ENCODE measurements around the gene SCARB2. TPM values are rescaled to one million over a fixed set of nuclear protein-coding genes. Genes with fewer than 3 reads are reported as not detected.

The SCARB2 gene
- polyA plus RNA-seq, 1 donor (not counting 4 experiments of a cell fraction or from before 2014, with no cell fraction given): 72.2 TPM

- no peak for TF ChIP-seq EZH2 (IDR thresholded peaks at IDR 0.05; ENCODE audit: low read length)
- Histone ChIP-seq H3K79me2 (ENCODE audit: control insufficient read depth, insufficient read depth, low read length) (peaks cover 30% of the 10 kb centered on the region), H2AFZ (ENCODE audit: control insufficient read depth, low read length) (no peak overlapping the region), H3K27ac (ENCODE audit: control insufficient read depth, insufficient read depth, low read length) (no peak overlapping the region), H3K4me2 (ENCODE audit: control insufficient read depth, extremely low read depth, insufficient read depth, low read depth, low read length) (no peak overlapping the region), H3K4me3 (ENCODE audit: control insufficient read depth in 2 of 3, extremely low read depth in 1 of 3, insufficient read depth in 2 of 3, low read depth in 1 of 3, low read length in 3 of 3) (no peak overlapping the region), H4K20me1 (ENCODE audit: control insufficient read depth, extremely low read depth, insufficient read depth, low read length) (no peaks in the 10 kb centered on the region), H3K9me3 (ENCODE audit: control insufficient read depth, low read depth, low read length) (no peaks in the 10 kb centered on the region), H3K4me1 (ENCODE audit: control insufficient read depth, extremely low read depth, insufficient read depth, low read length) (peaks cover 27% of the 10 kb centered on the region), H3K36me3 (ENCODE audit: control insufficient read depth in 2 of 2, extremely low read depth in 1 of 2, insufficient read depth in 2 of 2, low read length in 2 of 2) (peaks cover 8 to 9% of the 10 kb centered on the region in 2 experiments), H3K9ac (ENCODE audit: control insufficient read depth, extremely low read depth, insufficient read depth, low read length) (no peak overlapping the region), H3K9me1 (ENCODE audit: control insufficient read depth, extremely low read depth, insufficient read depth, low read length) (no peaks in the 10 kb centered on the region), H3K27me3 (ENCODE audit: control insufficient read depth, extremely low read depth, insufficient read depth, low read length) (no peaks in the 10 kb centered on the region)
- dilution Hi-C loops (cut with MboI; ENCODE audit: extremely low pct_ligation_motif_present, low sequenced_read_pairs): loop anchor here (25.0 kb wide), 1 partner anchor 314 kb away; no protein-coding TSS in a partner anchor
- no peak for DNase-seq (ENCODE audit: low read depth, low spot score)
- no peak for FAIRE-seq
Measured at GRCh38 chr4:76197971-76198410, 15.6 kb downstream of the SCARB2 start.

GRCh38 chr4:76197031-76197743 lies 16.4 kb downstream of the SCARB2 start:
- Histone ChIP-seq H3K4me1 (ENCODE audit: control insufficient read depth, extremely low read depth, insufficient read depth, low read length) (peaks cover 27% of the 10 kb centered on the region), H3K9me3 (ENCODE audit: control insufficient read depth, low read depth, low read length) (no peaks in the 10 kb centered on the region), H3K27me3 (ENCODE audit: control insufficient read depth, extremely low read depth, insufficient read depth, low read length) (no peaks in the 10 kb centered on the region), H3K79me2 (ENCODE audit: control insufficient read depth, insufficient read depth, low read length) (peaks cover 32% of the 10 kb centered on the region), H4K20me1 (ENCODE audit: control insufficient read depth, extremely low read depth, insufficient read depth, low read length) (no peaks in the 10 kb centered on the region), H3K36me3 (ENCODE audit: control insufficient read depth in 2 of 2, extremely low read depth in 1 of 2, insufficient read depth in 2 of 2, low read length in 2 of 2) (peaks cover 11 to 13% of the 10 kb centered on the region in 2 experiments), H3K27ac (ENCODE audit: control insufficient read depth, insufficient read depth, low read length) (no peak overlapping the region), H3K9me1 (ENCODE audit: control insufficient read depth, extremely low read depth, insufficient read depth, low read length) (no peaks in the 10 kb centered on the region), H3K4me3 (ENCODE audit: control insufficient read depth in 2 of 3, extremely low read depth in 1 of 3, insufficient read depth in 2 of 3, low read depth in 1 of 3, low read length in 3 of 3) (no peak overlapping the region), H2AFZ (ENCODE audit: control insufficient read depth, low read length) (no peak overlapping the region), H3K9ac (ENCODE audit: control insufficient read depth, extremely low read depth, insufficient read depth, low read length) (no peak overlapping the region), H3K4me2 (ENCODE audit: control insufficient read depth, extremely low read depth, insufficient read depth, low read depth, low read length) (no peak overlapping the region)
- no peak for TF ChIP-seq EZH2 (IDR thresholded peaks at IDR 0.05; ENCODE audit: low read length)
- TF ChIP-seq CTCF (optimal IDR thresholded peaks at IDR 0.05 in 1 of 3, IDR thresholded peaks at IDR 0.05 in 1 of 3, conservative IDR thresholded peaks at IDR 0.05 in 1 of 3; ENCODE audit: extremely low read depth in 1 of 3, insufficient read depth in 2 of 3, low read length in 3 of 3): no peak
- DNase-seq (ENCODE audit: low read depth, low spot score) (no peak), FAIRE-seq (no peak)
- dilution Hi-C loops (cut with MboI; ENCODE audit: extremely low pct_ligation_motif_present, low sequenced_read_pairs): loop anchor here (25.0 kb wide), 1 partner anchor 315 kb away; no protein-coding TSS in a partner anchor

Data from keratinocyte (primary cell).